NCI-H146 treated with DMSO at 0.1 percent for 48 hours (cell line): ENCODE measurements around the gene SRPK3.

Experiments used
- DNase-seq: peaks from one replicate; lab custom pipeline; 2025; ENCODE audit not compliant: unreplicated experiment; lab: John Stamatoyannopoulos, UW

Gene SRPK3

GRCh38 chrX:153769158-153769864 is 11.5 kb upstream of the SRPK3 start:
- DNase-seq, result no peak

- DNase-seq, result no peak
These were observed 10.8 kb upstream of the SRPK3 start for GRCh38 chrX:153769865-153770600.

GRCh38 chrX:153770601-153771414 is 10.0 kb upstream of the SRPK3 start:
- no peak for DNase-seq

- DNase-seq, result no peak
These were observed 9.2 kb upstream of the SRPK3 start for GRCh38 chrX:153771415-153772315.

- no peak for DNase-seq
These were observed 8.3 kb upstream of the SRPK3 start for GRCh38 chrX:153772316-153773217.

GRCh38 chrX:153773218-153773611 is 7.6 kb upstream of the SRPK3 start:
- DNase-seq, result no peak

- DNase-seq, result no peak
These were observed 6.9 kb upstream of the SRPK3 start for GRCh38 chrX:153773741-153774575.

GRCh38 chrX:153774576-153775292 is 6.1 kb upstream of the SRPK3 start:
- DNase-seq, result no peak

- no peak for DNase-seq
These were observed 5.3 kb upstream of the SRPK3 start for GRCh38 chrX:153775293-153776119.

- no peak for DNase-seq
These were observed 4.7 kb upstream of the SRPK3 start for GRCh38 chrX:153776120-153776599.

- DNase-seq, result no peak
These were observed 4.2 kb upstream of the SRPK3 start for GRCh38 chrX:153776611-153777045.

GRCh38 chrX:153777261-153778090 is 3.4 kb upstream of the SRPK3 start:
- no peak for DNase-seq

GRCh38 chrX:153778181-153778580 is 2.7 kb upstream of the SRPK3 start:
- DNase-seq, result no peak

GRCh38 chrX:153778684-153779101 is 2.1 kb upstream of the SRPK3 start:
- no peak for DNase-seq

GRCh38 chrX:153779891-153780677 is 757 bp upstream of the SRPK3 start:
- DNase-seq, result no peak
